VCaP (cell line): Measurements from ENCODE around the gene PWWP2B.

Source experiments
- H3K27ac ChIP-seq: fragments of 450-650 bp; 2 replicates; pipeline ENCODE4 v1.5.1; 2017
- TF ChIP-seq, protein P1 (sequence below): fragments of 450-650 bp; conservative IDR thresholded peaks from 2 replicates; pipeline ENCODE4 v1.5.1; 2017; ENCODE audit warnings: mild to moderate bottlenecking, moderate library complexity

Gene PWWP2B

DNA sequence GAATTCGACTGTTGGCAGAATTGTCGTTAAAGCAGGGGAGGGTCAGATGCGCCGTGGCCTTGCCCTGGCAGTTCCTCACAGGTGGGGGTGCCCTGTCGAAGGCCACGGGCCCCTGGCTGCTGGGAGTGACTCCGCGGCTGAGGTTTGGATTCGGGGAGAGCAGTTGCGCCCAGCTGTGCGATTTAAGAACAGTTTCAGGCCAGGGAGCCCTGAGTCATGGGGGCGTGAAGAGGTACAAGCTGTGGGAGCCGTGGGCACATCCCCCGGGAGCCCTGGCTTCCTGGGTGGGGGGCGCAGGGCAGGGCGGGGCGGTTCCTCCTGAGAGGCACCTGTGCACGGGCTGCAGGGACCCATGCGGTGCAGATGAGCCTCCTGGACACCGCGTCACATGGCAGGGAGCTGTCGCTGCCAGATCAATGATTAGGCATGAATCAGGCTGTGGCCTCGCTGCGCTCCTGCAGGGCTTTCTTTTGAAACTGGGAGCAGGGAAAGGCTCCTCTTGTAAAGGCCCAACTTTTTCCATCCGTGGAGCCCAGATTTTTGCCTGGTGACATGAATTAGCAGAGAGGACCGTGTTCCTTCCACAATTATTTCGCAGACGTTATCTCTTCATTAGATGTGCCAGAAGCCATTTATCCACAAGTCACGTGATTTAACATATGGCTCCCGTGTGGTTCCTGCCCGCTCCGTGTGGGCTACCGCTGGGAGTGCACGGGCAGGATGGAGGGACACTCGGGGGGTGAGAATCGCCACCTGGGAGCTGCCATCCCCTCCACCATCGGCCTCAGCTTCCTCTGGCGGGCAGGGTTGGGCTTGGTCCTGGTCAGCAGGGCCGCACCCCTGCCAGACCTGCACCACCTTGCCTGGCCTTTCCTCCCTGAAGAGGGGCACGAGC, 918 bp downstream of the PWWP2B start:
- H3K27ac ChIP-seq = peak overlapping the region; percentile 91
- TF ChIP-seq, protein P1, sequence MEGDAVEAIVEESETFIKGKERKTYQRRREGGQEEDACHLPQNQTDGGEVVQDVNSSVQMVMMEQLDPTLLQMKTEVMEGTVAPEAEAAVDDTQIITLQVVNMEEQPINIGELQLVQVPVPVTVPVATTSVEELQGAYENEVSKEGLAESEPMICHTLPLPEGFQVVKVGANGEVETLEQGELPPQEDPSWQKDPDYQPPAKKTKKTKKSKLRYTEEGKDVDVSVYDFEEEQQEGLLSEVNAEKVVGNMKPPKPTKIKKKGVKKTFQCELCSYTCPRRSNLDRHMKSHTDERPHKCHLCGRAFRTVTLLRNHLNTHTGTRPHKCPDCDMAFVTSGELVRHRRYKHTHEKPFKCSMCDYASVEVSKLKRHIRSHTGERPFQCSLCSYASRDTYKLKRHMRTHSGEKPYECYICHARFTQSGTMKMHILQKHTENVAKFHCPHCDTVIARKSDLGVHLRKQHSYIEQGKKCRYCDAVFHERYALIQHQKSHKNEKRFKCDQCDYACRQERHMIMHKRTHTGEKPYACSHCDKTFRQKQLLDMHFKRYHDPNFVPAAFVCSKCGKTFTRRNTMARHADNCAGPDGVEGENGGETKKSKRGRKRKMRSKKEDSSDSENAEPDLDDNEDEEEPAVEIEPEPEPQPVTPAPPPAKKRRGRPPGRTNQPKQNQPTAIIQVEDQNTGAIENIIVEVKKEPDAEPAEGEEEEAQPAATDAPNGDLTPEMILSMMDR = no peak

DNA sequence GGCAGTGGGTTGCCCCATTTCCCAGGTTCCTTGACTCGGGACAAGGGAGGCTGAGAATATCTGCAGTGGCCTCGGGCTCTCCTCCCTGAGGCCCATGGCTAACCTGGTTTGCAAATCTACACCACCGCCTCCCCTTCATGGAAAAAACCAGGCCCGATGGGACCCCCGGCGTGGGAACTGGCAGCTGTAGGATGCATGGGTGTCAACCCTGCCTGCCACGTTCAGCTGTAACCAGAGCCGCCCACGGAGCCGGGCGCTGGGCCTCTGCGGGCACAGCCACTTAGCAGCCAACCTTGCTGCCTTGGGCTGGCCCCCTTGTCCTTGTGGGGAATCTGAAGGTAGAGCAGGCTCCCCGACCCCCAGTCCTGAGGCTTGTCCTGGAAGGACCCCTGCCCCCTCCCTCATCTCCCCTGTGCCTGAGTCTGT, 1.6 kb downstream of the PWWP2B start:
- TF ChIP-seq, protein P1 = no peak
- peak overlapping the region; percentile 91 for H3K27ac ChIP-seq

DNA sequence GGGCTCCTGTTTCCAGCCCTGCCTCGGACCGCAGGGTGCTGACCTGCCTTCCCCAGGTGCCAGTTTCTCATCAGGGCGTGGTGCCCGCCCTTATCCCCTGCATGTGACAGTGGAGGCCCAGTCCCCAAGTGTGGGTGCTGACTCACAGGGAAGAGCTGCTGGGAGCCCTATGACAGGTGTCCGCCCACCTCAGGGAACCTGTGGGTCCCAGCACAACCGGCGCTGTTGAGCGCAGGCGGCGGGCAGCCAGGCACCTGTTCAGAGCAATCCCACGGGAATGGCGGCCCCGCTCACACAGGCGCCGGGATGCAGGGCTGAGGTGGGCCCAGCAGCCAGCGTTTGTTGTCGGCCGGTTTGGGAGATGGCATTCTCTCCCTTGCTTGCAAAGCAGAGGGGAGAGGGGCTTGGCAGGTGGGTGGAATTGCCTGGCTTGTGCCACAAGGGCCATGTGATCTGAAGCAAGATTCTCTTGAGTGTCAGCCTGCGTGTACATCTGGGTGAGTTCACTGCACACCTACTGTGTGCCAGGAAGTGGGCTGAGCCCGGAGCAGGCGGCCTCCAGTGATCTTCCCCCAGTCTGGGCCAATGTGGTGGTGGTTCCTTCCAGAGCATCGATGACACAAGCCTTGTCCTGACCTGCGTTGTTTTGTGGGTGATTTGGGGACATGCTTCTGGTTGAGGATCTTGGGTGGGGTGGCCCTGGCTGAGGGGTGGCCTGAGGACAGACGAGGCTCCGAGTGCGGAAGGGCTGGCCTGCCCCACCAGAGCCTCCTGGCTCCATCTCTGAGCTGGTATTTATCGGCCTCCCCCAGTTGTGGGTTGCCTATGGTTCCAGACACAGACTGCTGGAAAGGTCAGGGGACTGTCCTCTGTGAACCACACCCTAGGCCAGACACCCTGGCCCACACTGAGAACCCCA, 2.4 kb downstream of the PWWP2B start:
- H3K27ac ChIP-seq = peak overlapping the region; percentile 91
- TF ChIP-seq, protein P1 = no peak

DNA sequence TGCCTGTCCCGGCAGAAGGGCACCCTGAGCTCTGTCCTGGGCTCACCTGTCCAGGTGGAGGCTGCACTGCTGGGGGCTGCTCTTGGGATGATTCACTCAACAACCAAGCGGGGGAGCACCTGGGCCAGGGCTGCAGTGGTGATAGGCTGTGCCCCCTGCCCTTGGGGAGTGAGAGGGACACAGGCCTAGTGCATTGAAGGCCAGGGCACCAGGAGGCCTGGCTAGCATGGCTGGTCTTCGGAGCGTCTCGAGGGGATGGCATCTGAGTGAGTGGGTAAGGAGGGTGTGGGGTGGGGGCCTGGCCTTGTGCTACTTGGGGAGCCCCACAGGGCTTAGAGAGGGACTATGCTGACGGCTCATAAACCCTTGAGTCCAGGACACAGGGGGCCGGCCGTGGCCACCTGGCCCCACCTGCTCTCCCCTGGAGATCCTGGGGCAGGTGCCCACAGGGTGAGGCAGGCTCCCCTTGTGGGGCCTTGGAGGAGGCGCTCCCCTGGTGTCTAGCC, 3.1 kb downstream of the PWWP2B start:
- peak overlapping the region; percentile 91 for H3K27ac ChIP-seq
- TF ChIP-seq, protein P1 = no peak

DNA sequence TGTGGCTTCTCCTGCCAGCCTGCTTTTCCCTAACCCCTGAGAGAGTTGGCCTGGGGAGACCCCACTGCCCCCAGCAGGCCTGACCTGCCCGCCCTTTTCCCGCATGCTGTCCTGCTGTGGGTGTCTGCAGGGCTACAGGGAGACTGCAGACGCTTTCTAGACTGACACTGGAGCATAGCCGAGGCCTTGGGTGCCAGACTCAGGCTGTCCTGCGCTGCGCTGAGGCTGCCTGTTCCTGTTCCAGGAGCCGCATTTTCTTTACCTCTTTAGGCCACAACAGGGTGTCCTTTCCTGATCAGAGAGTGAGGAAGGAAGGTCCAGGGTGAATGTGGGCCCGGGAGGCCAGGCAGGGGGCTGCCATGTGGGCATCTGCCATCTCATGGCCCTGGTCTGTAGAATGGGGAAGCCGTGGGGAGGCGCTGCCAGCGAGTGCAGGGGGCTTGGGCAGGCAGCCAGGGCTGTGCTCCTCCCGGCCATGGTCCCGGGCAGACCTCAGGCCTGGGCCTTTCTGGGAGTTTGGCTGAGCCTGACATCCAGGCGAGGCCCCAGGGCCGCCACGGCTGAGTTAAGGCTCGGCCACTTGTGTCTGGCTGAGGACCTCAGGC, 3.6 kb downstream of the PWWP2B start:
- TF ChIP-seq, protein P1 = no peak
- peak overlapping the region; percentile 91; the same call in 1 of the 2 replicates for H3K27ac ChIP-seq

DNA sequence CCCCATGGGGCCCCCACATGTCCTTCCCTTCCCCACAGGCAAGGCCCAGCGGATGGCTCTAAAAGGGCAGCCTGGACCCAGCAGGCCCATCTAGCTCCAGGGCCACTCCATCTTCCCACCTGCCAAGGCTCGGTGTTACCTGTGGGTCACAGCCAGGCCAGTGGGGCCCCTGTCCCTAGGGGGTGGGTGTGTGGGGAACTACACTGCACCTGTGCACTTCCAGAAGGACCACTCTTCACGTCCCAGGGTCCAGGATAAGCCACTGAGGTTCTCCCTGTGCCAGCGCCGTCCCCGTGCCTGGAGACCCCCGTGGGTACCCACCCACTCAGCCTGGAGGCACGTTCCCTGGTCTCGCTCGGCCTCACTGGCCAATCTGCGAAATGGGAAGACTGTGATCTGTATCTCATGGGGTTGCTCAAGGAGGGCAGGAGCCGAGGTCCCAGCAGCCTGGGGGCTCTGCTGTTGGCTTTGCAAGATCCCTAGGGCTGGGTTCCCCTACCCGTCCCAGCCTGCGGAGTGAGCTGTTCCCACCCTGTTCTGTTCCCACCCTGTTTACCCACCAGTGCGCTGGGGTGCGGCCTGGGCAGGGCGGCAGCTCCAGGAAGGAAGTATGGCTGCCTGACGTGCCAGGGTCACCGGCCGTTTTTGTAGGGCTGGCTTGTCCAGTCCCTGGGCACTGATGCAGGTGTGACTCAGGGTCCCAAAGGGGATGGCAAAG, 4.6 kb downstream of the PWWP2B start:
- TF ChIP-seq, protein P1 = no peak
- H3K27ac ChIP-seq = peak overlapping the region; percentile 11; the same call in 1 of the 2 replicates
